ENCODE results near the gene EFCAB6.

Gene EFCAB6

GRCh38 chr22:43636086-43636485 lies 176.0 kb downstream of the EFCAB6 start:
- DNase-seq (ENCODE audit: low read depth, low spot score), result no peak
- in situ Hi-C loops (cut with HindIII; ENCODE audit: low sequenced_read_pairs), result no loop called here
- no peak overlapping the region for H3K4me3 ChIP-seq (ENCODE audit: low read depth, low read length)
- TF ChIP-seq, protein P1, sequence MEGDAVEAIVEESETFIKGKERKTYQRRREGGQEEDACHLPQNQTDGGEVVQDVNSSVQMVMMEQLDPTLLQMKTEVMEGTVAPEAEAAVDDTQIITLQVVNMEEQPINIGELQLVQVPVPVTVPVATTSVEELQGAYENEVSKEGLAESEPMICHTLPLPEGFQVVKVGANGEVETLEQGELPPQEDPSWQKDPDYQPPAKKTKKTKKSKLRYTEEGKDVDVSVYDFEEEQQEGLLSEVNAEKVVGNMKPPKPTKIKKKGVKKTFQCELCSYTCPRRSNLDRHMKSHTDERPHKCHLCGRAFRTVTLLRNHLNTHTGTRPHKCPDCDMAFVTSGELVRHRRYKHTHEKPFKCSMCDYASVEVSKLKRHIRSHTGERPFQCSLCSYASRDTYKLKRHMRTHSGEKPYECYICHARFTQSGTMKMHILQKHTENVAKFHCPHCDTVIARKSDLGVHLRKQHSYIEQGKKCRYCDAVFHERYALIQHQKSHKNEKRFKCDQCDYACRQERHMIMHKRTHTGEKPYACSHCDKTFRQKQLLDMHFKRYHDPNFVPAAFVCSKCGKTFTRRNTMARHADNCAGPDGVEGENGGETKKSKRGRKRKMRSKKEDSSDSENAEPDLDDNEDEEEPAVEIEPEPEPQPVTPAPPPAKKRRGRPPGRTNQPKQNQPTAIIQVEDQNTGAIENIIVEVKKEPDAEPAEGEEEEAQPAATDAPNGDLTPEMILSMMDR (IDR thresholded peaks at IDR 0.05; ENCODE audit: low read depth, low read length), result no peak

DNA sequence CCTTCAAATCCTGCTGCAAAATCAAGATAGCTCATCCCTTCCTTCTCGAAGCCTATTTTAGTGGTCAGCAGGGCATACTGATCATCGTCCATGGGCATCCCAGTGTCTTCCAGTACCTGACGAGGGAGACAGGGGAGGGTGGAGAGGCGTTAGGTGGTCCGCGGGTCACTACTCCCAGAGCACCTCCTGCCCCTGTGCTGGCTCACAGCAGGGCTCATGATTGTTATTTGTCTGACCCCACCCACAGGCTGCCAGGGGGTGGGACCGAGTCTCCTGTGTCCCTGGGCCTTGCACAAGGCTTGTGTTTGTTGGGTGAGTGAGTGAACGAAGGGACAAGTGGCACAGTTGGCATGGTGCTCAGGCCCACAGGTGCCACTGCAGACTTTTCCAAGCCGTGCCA lies 177.0 kb downstream of the EFCAB6 start:
- no peak for DNase-seq (ENCODE audit: low read depth, low spot score)
- H3K4me3 ChIP-seq (ENCODE audit: low read depth, low read length), result no peak overlapping the region
- TF ChIP-seq, protein P1 (IDR thresholded peaks at IDR 0.05; ENCODE audit: low read depth, low read length), result no peak
- in situ Hi-C loops (cut with HindIII; ENCODE audit: low sequenced_read_pairs), result no loop called here

DNA sequence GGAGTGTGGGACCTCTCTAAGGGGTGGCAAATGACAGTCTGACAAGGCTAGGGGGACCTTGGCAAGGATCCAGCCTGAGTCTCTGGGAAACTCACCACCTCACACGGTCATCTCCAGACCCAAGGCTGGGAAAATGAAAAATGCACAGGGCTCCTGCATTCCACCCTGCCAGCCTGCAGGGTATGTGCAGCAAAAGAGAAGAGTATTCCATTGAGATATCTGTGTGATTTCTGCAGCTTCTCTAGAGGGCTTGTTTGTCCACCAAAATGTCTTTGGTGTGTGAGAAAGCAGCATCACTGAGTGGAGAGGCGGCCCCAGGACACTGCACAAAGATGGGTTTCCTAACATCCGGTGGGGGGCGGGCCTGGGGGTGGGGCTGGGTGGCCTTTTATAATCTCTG lies 177.8 kb downstream of the EFCAB6 start:
- in situ Hi-C loops (cut with HindIII; ENCODE audit: low sequenced_read_pairs), result no loop called here
- DNase-seq (ENCODE audit: low read depth, low spot score), result no peak
- TF ChIP-seq, protein P1 (IDR thresholded peaks at IDR 0.05; ENCODE audit: low read depth, low read length), result no peak
- no peak overlapping the region for H3K4me3 ChIP-seq (ENCODE audit: low read depth, low read length)

GRCh38 chr22:43633631-43634285 lies 178.3 kb downstream of the EFCAB6 start:
- no peak overlapping the region for H3K4me3 ChIP-seq (ENCODE audit: low read depth, low read length)
- TF ChIP-seq, protein P1 (IDR thresholded peaks at IDR 0.05; ENCODE audit: low read depth, low read length), result no peak
- no peak for DNase-seq (ENCODE audit: low read depth, low spot score)
- in situ Hi-C loops (cut with HindIII; ENCODE audit: low sequenced_read_pairs), result no loop called here

DNA sequence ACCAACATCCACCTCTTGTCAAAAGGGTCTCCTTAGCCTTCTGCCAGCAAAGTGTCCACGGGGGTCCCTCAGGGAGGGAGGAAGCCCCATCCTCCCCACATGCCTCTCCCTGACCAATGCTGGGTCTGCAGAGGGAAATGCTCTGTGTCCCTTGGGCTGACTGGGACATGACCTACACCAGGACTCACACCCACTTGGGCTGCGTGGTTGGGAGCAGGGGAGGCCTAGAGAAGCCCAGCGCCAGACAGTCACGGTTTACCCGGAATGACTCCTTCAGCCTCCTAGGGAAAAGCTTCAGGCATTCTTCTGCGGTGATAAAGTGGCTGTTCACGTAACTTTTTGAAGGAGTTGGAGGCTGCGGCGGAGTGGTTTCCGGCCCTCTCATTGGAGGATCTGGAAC lies 180.3 kb downstream of the EFCAB6 start:
- in situ Hi-C loops (cut with HindIII; ENCODE audit: low sequenced_read_pairs), result no loop called here
- TF ChIP-seq, protein P1 (IDR thresholded peaks at IDR 0.05; ENCODE audit: low read depth, low read length), result no peak
- no peak overlapping the region for H3K4me3 ChIP-seq (ENCODE audit: low read depth, low read length)
- no peak for DNase-seq (ENCODE audit: low read depth, low spot score)

- no peak for DNase-seq (ENCODE audit: low read depth, low spot score)
- in situ Hi-C loops (cut with HindIII; ENCODE audit: low sequenced_read_pairs), result no loop called here
- TF ChIP-seq, protein P1 (IDR thresholded peaks at IDR 0.05; ENCODE audit: low read depth, low read length), result no peak
- no peak overlapping the region for H3K4me3 ChIP-seq (ENCODE audit: low read depth, low read length)
These were observed 180.9 kb downstream of the EFCAB6 start for GRCh38 chr22:43631201-43631600.

All from astrocyte of the spinal cord (primary cell).